ENCODE results near the gene GALT.

GALT gene

DNA sequence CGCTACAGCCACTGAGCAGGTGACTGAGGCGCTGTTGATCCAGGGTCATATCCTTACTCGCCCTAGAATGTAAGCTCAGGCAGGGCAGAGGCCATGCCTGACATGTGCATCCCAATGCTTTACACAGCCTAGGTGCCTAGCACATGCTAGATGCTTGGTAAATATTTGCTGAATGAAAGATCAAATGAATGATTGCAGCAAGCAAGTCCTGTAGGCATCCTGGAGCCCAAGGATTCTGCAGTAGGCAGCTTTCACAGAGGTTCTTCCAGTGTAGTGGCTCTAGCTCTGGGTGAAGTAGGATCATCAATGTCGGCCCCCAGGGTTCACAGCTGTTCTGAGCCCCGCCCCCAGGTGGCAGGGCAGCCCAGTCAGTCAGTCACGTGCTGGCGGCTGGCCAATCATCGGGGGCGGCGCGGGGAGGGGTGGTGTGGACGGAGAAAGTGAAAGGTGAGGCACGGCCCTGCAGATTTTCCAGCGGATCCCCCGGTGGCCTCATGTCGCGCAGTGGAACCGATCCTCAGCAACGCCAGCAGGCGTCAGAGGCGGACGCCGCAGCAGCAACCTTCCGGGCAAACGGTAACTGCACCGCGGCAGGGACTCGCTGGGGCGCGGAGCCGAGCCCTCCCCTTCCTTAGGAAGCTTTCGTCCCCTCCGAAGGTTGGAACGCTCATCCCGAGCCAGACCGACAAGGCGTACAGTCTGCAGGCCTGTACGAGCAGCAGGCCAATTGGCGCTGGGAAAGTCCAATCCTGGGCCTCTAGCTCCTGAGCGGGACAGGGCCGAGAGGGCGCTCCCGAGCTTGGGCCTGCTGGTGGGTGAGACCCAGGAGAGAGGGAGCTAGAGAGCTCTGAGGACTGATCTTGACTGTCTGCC is at the start of gene GALT:
Gene GALT, plus strand, starts transcription at position 465 of the 873 bp plus-strand sequence. Its CDS starts 30 bp downstream, at position 495.
- peak within 1 kb of the TSS; percentile 97 for H3K4me3 ChIP-seq (ENCODE audit: low read depth, low read length)
- peak within 1 kb of the TSS; percentile 23 for H3K9ac ChIP-seq
- H3K79me2 ChIP-seq, result peaks cover 3% of the 10 kb centered on the region
- H3K4me1 ChIP-seq, result peaks cover 6% of the 10 kb centered on the region
- peak within 1 kb of the TSS; percentile 76 for H2AFZ ChIP-seq
- no peaks in the 10 kb centered on the region for H3K9me3 ChIP-seq (ENCODE audit: control insufficient read depth, low read length)
- TF ChIP-seq, protein P1, sequence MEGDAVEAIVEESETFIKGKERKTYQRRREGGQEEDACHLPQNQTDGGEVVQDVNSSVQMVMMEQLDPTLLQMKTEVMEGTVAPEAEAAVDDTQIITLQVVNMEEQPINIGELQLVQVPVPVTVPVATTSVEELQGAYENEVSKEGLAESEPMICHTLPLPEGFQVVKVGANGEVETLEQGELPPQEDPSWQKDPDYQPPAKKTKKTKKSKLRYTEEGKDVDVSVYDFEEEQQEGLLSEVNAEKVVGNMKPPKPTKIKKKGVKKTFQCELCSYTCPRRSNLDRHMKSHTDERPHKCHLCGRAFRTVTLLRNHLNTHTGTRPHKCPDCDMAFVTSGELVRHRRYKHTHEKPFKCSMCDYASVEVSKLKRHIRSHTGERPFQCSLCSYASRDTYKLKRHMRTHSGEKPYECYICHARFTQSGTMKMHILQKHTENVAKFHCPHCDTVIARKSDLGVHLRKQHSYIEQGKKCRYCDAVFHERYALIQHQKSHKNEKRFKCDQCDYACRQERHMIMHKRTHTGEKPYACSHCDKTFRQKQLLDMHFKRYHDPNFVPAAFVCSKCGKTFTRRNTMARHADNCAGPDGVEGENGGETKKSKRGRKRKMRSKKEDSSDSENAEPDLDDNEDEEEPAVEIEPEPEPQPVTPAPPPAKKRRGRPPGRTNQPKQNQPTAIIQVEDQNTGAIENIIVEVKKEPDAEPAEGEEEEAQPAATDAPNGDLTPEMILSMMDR (IDR thresholded peaks at IDR 0.05), result peak; percentile 18
- H3K36me3 ChIP-seq (ENCODE audit: control insufficient read depth, insufficient read depth, low read length), result no peaks in the 10 kb centered on the region
- no peaks in the 10 kb centered on the region for H3K27me3 ChIP-seq (ENCODE audit: control insufficient read depth, insufficient read depth, low read length)
- peak within 1 kb of the TSS; percentile 100 for H3K4me2 ChIP-seq (ENCODE audit: low read length)
- H3K27ac ChIP-seq, result peak within 1 kb of the TSS; percentile 75

DNA sequence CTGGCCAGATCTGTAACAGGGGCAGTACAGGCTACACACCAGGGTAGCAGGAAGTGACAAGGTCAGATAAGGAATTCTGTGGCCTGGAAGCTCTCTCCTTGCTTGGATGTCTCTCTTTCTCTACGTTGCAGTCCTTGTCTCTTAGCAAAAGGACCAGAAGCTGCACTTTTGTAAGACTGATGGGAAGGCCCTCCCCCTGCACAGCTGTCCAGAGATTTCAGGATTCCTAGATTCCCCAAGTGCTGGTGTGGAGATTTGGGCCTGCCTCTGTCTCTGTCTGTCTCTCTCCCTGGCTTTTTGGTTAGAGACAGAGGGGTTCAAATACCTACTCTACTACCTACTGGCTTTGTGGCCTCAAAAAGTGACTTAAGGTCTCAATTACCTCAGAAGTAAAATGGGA is 46.9 kb upstream of the GALT start:
- Histone ChIP-seq H3K9ac (no peak overlapping the region), H3K36me3 (ENCODE audit: control insufficient read depth, insufficient read depth, low read length) (no peaks in the 10 kb centered on the region), H3K4me2 (ENCODE audit: low read length) (no peak overlapping the region), H2AFZ (no peak overlapping the region), H3K27me3 (ENCODE audit: control insufficient read depth, insufficient read depth, low read length) (no peaks in the 10 kb centered on the region), H3K4me1 (peaks cover 2% of the 10 kb centered on the region), H3K27ac (no peak overlapping the region), H3K79me2 (no peaks in the 10 kb centered on the region), H3K4me3 (ENCODE audit: low read depth, low read length) (no peak overlapping the region), H3K9me3 (ENCODE audit: control insufficient read depth, low read length) (no peaks in the 10 kb centered on the region)
- TF ChIP-seq, protein P1 (IDR thresholded peaks at IDR 0.05), result no peak

DNA sequence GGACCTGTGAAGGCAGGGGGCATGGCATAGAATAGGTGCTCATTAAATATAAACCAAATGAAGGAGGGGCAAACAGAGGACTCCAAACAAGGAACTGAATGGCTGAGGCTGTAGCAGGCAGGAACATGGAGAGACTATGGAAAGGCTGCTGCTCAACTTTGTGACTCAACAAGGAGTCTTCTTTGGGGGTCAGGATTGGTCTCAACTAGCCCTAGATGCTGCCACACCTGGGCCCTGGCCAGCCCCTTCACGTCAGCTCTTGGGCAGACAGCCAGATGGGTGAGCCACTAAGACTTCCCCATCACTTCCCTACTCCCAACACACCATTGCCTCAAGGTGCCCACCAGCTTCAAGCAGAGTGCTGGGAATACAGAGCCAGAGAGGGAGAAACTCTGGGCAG is 45.6 kb upstream of the GALT start:
- no peak overlapping the region for H3K27ac ChIP-seq
- H3K4me3 ChIP-seq (ENCODE audit: low read depth, low read length), result no peak overlapping the region
- H3K27me3 ChIP-seq (ENCODE audit: control insufficient read depth, insufficient read depth, low read length), result no peaks in the 10 kb centered on the region
- H3K4me1 ChIP-seq, result peaks cover 2% of the 10 kb centered on the region
- no peak overlapping the region for H3K4me2 ChIP-seq (ENCODE audit: low read length)
- no peak overlapping the region for H3K9ac ChIP-seq
- no peak overlapping the region for H2AFZ ChIP-seq
- H3K36me3 ChIP-seq (ENCODE audit: control insufficient read depth, insufficient read depth, low read length), result no peaks in the 10 kb centered on the region
- no peaks in the 10 kb centered on the region for H3K9me3 ChIP-seq (ENCODE audit: control insufficient read depth, low read length)
- TF ChIP-seq, protein P1 (IDR thresholded peaks at IDR 0.05), result no peak
- H3K79me2 ChIP-seq, result no peaks in the 10 kb centered on the region

DNA sequence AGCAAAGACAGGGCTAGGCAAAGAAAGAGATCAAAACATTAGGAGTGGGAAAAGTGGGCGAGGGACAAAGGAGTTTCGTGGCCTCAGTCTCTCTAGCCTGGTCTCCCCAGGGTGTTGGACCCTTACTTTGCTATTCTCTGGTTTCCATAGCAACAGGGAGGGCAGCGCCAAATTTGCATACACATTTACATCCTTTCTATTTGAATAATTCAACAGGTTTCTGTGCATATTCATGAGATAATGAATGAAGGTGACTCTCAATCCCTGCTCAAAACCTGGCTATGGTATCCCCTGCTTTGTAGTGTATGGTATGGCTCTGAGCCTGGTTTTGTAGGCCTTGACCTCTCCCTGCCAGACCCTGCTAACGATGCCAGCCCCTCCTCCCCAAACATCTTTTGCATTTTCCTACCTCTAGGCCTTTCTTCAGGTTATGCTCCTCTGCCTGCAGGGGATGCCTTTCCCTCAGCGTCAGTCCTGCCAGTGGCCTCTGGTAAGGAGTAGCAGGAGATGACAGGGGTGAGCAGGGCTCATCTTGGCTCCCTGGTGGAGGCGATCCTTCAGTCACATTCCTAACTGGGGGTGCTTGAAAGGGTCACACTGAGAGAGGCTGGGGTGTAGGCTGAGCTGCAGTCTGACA is 44.4 kb upstream of the GALT start:
- Histone ChIP-seq H3K9me3 (ENCODE audit: control insufficient read depth, low read length) (no peaks in the 10 kb centered on the region), H3K27ac (no peak overlapping the region), H2AFZ (no peak overlapping the region), H3K27me3 (ENCODE audit: control insufficient read depth, insufficient read depth, low read length) (no peaks in the 10 kb centered on the region), H3K4me3 (ENCODE audit: low read depth, low read length) (no peak overlapping the region), H3K79me2 (no peaks in the 10 kb centered on the region), H3K4me1 (peaks cover 2% of the 10 kb centered on the region), H3K9ac (no peak overlapping the region), H3K4me2 (ENCODE audit: low read length) (no peak overlapping the region), H3K36me3 (ENCODE audit: control insufficient read depth, insufficient read depth, low read length) (no peaks in the 10 kb centered on the region)
- TF ChIP-seq, protein P1 (IDR thresholded peaks at IDR 0.05), result no peak

Measured in parathyroid adenoma (tissue), 2 donors.